Embryonic facial prominence (tissue), 1 donor: ENCODE measurements around the gene KIFC1.

Source experiments
- DNase-seq: peaks from one replicate; pipeline ENCODE4 v3.0.0-alpha.2; 2016; ENCODE audit errors: extremely low spot score

The KIFC1 gene

GRCh38 chr6:33443025-33443424 is 51.4 kb downstream of the KIFC1 start:
- DNase-seq = no peak

- DNase-seq = no peak
Observed at GRCh38 chr6:33443619-33444504, 52.2 kb downstream of the KIFC1 start.

GRCh38 chr6:33445119-33445603 is 53.5 kb downstream of the KIFC1 start:
- no peak for DNase-seq

- no peak for DNase-seq
Observed at GRCh38 chr6:33446356-33446755, 54.7 kb downstream of the KIFC1 start.

GRCh38 chr6:33450434-33450833 is 58.8 kb downstream of the KIFC1 start:
- no peak for DNase-seq

- DNase-seq = no peak
Observed at GRCh38 chr6:33451606-33452005, 60.0 kb downstream of the KIFC1 start.

- DNase-seq = no peak
Observed at GRCh38 chr6:33452496-33452895, 60.9 kb downstream of the KIFC1 start.

- DNase-seq = no peak
Observed at GRCh38 chr6:33453393-33454008, 61.9 kb downstream of the KIFC1 start.

GRCh38 chr6:33454009-33454946 is 62.7 kb downstream of the KIFC1 start, which contains the start of gene ZBTB9:
ZBTB9 (plus strand) TSS chr6:33454576; CDS start chr6:33455101, 525 bp downstream.
- DNase-seq = peak; percentile 93

- no peak for DNase-seq
Observed at GRCh38 chr6:33455051-33455450, 63.4 kb downstream of the KIFC1 start.

GRCh38 chr6:33456156-33456555 is 64.5 kb downstream of the KIFC1 start:
- no peak for DNase-seq

GRCh38 chr6:33458676-33459075 is 67.1 kb downstream of the KIFC1 start:
- no peak for DNase-seq

- DNase-seq = no peak
Observed at GRCh38 chr6:33459226-33459625, 67.6 kb downstream of the KIFC1 start.
